ENCODE results near the gene DCXR.
"Not testable (repeated sequence)": the region's sequence is repeated elsewhere in the genome, so short reads cannot be mapped to it uniquely, and the experiment has no call there.

The DCXR gene

DNA sequence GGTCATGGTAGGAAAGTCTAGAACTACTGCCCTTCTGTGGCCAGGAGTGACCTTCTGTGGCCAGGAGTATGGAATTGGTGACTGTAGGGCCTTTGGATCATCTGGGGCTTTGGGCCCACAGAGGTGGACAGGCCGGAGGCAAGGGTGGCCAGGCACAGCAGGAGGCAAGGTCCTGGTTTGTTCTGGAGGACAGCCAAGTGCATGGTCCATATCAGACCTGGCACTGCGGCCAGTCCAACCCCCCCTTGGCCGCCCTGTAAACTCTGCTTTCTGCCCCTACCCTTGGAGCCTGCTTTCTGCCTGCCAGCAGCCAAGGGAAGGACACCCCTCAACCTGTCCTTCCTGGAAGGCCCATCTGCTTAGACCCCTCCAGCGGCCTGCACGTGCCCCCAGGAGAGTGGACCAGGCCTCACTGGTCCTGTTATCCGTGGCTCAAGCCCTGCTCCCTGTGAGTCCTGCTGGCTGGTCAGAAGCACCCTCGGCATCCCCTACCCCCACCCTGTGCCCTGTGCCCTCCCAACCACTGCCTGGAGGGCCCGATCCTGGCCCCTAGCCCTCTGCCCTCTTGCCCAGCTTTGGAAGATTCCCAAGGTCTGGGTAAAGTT, 2.3 kb upstream of the DCXR start (continued):
- TF ChIP-seq, protein P1, sequence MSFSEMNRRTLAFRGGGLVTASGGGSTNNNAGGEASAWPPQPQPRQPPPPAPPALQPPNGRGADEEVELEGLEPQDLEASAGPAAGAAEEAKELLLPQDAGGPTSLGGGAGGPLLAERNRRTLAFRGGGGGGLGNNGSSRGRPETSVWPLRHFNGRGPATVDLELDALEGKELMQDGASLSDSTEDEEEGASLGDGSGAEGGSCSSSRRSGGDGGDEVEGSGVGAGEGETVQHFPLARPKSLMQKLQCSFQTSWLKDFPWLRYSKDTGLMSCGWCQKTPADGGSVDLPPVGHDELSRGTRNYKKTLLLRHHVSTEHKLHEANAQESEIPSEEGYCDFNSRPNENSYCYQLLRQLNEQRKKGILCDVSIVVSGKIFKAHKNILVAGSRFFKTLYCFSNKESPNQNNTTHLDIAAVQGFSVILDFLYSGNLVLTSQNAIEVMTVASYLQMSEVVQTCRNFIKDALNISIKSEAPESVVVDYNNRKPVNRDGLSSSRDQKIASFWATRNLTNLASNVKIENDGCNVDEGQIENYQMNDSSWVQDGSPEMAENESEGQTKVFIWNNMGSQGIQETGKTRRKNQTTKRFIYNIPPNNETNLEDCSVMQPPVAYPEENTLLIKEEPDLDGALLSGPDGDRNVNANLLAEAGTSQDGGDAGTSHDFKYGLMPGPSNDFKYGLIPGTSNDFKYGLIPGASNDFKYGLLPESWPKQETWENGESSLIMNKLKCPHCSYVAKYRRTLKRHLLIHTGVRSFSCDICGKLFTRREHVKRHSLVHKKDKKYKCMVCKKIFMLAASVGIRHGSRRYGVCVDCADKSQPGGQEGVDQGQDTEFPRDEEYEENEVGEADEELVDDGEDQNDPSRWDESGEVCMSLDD (tag by site-specific recombination; IDR thresholded peaks at IDR 0.05), result no peak
- TF ChIP-seq IKZF3 (tag by site-specific recombination; IDR thresholded peaks at IDR 0.05) (no peak), ZNF140 (tag by site-specific recombination; IDR thresholded peaks at IDR 0.05) (no peak), KLF8 (tag by site-specific recombination; IDR thresholded peaks at IDR 0.05) (no peak)
- TF ChIP-seq, protein P2, sequence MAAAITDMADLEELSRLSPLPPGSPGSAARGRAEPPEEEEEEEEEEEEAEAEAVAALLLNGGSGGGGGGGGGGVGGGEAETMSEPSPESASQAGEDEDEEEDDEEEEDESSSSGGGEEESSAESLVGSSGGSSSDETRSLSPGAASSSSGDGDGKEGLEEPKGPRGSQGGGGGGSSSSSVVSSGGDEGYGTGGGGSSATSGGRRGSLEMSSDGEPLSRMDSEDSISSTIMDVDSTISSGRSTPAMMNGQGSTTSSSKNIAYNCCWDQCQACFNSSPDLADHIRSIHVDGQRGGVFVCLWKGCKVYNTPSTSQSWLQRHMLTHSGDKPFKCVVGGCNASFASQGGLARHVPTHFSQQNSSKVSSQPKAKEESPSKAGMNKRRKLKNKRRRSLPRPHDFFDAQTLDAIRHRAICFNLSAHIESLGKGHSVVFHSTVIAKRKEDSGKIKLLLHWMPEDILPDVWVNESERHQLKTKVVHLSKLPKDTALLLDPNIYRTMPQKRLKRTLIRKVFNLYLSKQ (tag by site-specific recombination; IDR thresholded peaks at IDR 0.05; ENCODE audit: borderline replicate concordance), result no peak
- TF ChIP-seq, protein P3, sequence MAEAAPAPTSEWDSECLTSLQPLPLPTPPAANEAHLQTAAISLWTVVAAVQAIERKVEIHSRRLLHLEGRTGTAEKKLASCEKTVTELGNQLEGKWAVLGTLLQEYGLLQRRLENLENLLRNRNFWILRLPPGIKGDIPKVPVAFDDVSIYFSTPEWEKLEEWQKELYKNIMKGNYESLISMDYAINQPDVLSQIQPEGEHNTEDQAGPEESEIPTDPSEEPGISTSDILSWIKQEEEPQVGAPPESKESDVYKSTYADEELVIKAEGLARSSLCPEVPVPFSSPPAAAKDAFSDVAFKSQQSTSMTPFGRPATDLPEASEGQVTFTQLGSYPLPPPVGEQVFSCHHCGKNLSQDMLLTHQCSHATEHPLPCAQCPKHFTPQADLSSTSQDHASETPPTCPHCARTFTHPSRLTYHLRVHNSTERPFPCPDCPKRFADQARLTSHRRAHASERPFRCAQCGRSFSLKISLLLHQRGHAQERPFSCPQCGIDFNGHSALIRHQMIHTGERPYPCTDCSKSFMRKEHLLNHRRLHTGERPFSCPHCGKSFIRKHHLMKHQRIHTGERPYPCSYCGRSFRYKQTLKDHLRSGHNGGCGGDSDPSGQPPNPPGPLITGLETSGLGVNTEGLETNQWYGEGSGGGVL (tag by site-specific recombination; IDR thresholded peaks at IDR 0.05), result no peak

DNA sequence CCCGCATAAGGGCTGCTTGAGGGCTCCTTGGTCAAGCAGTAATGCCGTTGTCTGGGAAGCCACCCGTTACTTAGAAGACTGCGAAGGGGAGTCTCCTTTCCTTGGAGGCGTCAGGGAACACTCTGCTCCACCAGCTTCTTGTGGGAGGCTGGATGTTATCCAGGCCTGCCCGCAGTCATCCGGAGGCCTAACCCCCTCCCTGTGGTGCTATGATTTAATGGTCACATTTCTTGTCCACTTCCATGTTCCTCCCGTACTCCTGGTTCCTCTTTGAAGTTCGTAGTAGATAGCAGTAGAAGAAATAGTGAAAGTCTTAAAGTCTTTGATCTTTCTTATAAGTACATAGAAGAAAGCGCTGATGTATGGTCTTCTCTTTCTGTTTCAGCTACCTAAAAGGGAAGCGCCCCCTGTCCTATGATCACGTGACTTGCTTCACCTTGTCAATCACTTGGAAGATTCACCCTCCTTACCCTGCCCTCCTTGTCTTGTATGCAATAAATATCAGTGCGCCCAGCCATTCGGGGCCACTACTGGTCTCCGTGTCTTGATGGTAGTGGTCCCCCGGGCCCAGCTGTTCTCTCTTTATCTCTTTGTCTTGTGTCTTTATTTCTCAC, 1.4 kb upstream of the DCXR start:
- H3K4me3 ChIP-seq (ENCODE audit: low read depth, low read length); H3K9me3 ChIP-seq (ENCODE audit: control insufficient read depth, insufficient read depth, low read depth, low read length): not testable (repeated sequence)
- CTCF ChIA-PET, result interaction anchor here (0.6 to 7.2 kb wide), 5 partner anchors 16 to 159 kb away, joined by 3 to 42 read pairs (median 5); partner anchors contain the start of genes CENPX and LRRC45

DNA sequence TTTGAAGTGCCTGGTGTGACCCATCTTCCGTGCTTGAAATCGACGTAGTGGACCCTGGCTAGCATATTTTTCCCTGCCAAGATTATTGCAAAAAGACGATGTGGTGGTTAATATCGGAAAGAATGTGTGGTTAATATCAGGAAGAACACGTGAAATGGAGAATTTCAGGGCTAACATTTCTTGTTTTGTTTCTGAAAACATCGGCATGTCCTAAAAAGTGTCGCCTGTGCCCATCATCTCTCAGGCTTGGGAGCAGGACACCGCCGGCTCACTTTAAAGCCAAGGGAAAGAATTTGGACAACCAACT, 345 bp upstream of the DCXR start:
- H3K9me3 ChIP-seq (ENCODE audit: control insufficient read depth, insufficient read depth, low read depth, low read length), result no peaks in the 10 kb centered on the region
- ChIA-PET CTCF (interaction anchor here (0.6 to 7.2 kb wide), 29 partner anchors 8 to 487 kb away, joined by 3 to 42 read pairs (median 4); partner anchors contain the start of genes CENPX, FASN and LRRC45), POLR2A (interaction anchor here (0.6 to 2.7 kb wide), 38 partner anchors 9 to 525 kb away, joined by 3 to 96 read pairs (median 4); partner anchors contain the start of genes ARL16, CENPX, DUS1L and FASN)
- peaks cover 0 to 29% of the 10 kb centered on the region in 2 experiments; a peak in 1 of 3 replicates for H3K36me3 ChIP-seq (ENCODE audit: control insufficient read depth in 2 of 2, insufficient read depth in 1 of 2, low read length in 2 of 2)
- H3K4me1 ChIP-seq (ENCODE audit: control insufficient read depth, insufficient read depth, low read length), result peaks cover 10% of the 10 kb centered on the region
- no peak overlapping the region for H3K4me3 ChIP-seq (ENCODE audit: low read depth, low read length)
- no peak overlapping the region for H3K27ac ChIP-seq (ENCODE audit: extremely low read depth, low read depth, low read length)
- peak; percentile 88 for TF ChIP-seq ZNF335 (tag by site-specific recombination; conservative IDR thresholded peaks at IDR 0.05)
- TF ChIP-seq, protein P4, sequence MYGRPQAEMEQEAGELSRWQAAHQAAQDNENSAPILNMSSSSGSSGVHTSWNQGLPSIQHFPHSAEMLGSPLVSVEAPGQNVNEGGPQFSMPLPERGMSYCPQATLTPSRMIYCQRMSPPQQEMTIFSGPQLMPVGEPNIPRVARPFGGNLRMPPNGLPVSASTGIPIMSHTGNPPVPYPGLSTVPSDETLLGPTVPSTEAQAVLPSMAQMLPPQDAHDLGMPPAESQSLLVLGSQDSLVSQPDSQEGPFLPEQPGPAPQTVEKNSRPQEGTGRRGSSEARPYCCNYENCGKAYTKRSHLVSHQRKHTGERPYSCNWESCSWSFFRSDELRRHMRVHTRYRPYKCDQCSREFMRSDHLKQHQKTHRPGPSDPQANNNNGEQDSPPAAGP (tag by site-specific recombination; IDR thresholded peaks at IDR 0.05), result no peak
- TF ChIP-seq KLF8 (tag by site-specific recombination; IDR thresholded peaks at IDR 0.05), result no peak
- peak; percentile 11 for TF ChIP-seq ZFP69B (tag by site-specific recombination; IDR thresholded peaks at IDR 0.05)

More for the DNA sequence above, 1.4 kb upstream of the DCXR start:
- Histone ChIP-seq H3K36me3 (ENCODE audit: control insufficient read depth in 2 of 2, insufficient read depth in 1 of 2, low read length in 2 of 2) (peaks cover 0 to 20% of the 10 kb centered on the region in 2 experiments; a peak in 1 of 3 replicates), H3K4me1 (ENCODE audit: control insufficient read depth, insufficient read depth, low read length) (peaks cover 10% of the 10 kb centered on the region)
- POLR2A ChIA-PET, result interaction anchor here (2.7 kb wide), 1 partner anchor 17 kb away, joined by 96 read pairs; the partner anchor contains the start of genes GPS1 and RFNG
- not testable (repeated sequence) for H3K27ac ChIP-seq (ENCODE audit: extremely low read depth, low read depth, low read length)
